GM11168 (cell line): ENCODE measurements around the gene RPS6KA6.
"Not testable (repeated sequence)": the region's sequence is repeated elsewhere in the genome, so short reads cannot be mapped to it uniquely, and the experiment has no call there.

Source experiments
- in situ Hi-C: fragments of 300-500 bp; cut with MboI; formaldehyde crosslinking; loops from one replicate; pipeline ENCODE4 v1.12.0; 2022; ENCODE audit warnings: low sequenced_read_pairs; ENCODE audit not compliant: unreplicated experiment

RPS6KA6 gene

GRCh38 chrX:84168095-84168494 is 19.9 kb downstream of the RPS6KA6 start:
- in situ Hi-C loops: no loop called here

- in situ Hi-C loops: no loop called here
Measured at GRCh38 chrX:84165711-84166110, 22.3 kb downstream of the RPS6KA6 start.

GRCh38 chrX:84162401-84162800 is 25.6 kb downstream of the RPS6KA6 start:
- in situ Hi-C loops: no loop called here

DNA sequence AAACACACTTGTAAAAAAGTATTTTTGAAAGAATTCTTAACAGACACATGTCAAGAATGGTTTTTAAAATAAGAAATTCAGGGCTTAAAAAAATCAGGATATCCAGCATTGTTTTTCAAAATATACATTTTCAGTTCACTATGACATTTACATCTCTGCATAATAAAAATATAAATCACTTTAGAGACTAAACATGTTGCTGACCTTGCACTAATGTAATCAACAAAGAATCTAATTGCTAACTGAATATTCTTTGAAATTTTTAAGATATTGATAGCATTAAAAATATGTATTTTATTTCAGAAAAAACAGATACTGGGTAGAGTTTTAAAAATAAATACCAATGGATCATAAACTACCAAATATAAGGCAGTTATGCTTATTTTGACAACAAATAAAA is 26.4 kb downstream of the RPS6KA6 start:
- in situ Hi-C loops: no loop called here

- in situ Hi-C loops: no loop called here
Measured at GRCh38 chrX:84160736-84161135, 27.3 kb downstream of the RPS6KA6 start.

- in situ Hi-C loops: no loop called here
Measured at GRCh38 chrX:84156821-84157220, 31.2 kb downstream of the RPS6KA6 start.

- in situ Hi-C loops: no loop called here
Measured at GRCh38 chrX:84155938-84156337, 32.1 kb downstream of the RPS6KA6 start.

GRCh38 chrX:84153538-84153937 is 34.5 kb downstream of the RPS6KA6 start:
- in situ Hi-C loops: no loop called here

- in situ Hi-C loops: no loop called here
Measured at GRCh38 chrX:84144991-84145390, 43.0 kb downstream of the RPS6KA6 start.

DNA sequence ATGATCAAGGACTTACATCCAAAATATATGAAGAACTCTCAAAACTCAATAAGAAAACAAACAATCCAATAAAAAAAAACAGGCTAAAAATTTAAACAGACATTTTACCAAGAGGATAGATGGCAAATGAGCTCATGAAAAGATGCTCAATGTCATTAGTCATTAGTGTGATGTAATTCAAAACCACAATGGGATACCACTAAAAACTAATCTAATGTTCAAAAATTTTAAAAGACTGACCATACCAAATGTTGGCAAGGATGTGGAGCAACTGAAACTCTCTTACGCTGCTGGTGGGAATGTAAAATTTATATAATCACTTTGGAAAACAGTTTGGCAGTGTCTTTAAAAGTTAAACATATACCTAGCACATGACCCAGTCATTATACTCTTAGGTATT is 43.7 kb downstream of the RPS6KA6 start:
- in situ Hi-C loops: no loop called here

GRCh38 chrX:84133023-84133422 is 55.0 kb downstream of the RPS6KA6 start:
- in situ Hi-C loops: no loop called here

- in situ Hi-C loops: no loop called here
Measured at GRCh38 chrX:84123585-84123984, 64.4 kb downstream of the RPS6KA6 start.

GRCh38 chrX:84118769-84119168 is 69.2 kb downstream of the RPS6KA6 start:
- in situ Hi-C loops: no loop called here

DNA sequence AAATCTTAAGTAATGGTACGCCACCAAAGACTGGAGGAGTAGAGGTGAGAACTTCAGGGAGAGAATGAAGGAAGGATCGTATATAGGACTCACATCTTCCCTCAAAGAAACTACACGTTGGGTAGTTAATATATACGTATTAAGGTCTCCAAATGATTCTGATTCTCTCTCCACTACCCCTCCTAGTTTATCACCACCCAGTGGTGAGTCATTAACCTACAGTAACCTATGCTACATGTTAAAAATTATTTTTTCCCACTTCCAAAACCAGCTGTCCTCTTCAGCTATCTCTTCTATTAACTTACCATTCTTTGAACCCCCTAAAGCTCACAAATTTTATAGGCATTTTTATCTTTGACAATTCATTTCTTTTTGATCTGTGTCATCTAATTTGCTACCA is 69.7 kb downstream of the RPS6KA6 start:
- in situ Hi-C loops: no loop called here

DNA sequence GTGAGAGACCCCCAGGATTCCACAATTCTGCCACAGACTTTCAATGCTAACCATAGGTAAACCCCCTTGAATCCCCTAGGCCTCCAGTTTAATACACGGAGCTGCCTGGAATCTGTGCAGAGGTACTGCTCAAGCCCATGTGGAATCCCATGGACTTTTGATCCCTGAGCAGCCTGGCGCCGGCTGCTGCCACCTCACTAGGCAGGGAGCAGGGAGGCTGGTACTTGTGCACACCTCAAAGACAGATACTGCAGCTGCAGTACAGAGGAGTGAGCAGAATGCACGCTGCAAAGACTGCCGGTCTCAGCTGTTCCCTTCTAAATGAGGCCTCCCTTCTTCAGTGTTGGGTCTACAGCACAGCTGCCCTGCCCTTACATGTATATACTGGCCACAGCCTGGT is 79.4 kb downstream of the RPS6KA6 start:
- in situ Hi-C loops: no loop called here

- in situ Hi-C loops: no loop called here
Measured at GRCh38 chrX:84099120-84099519, 88.9 kb downstream of the RPS6KA6 start.

- in situ Hi-C loops: not testable (repeated sequence)
Measured at GRCh38 chrX:84079479-84080197, 108.4 kb downstream of the RPS6KA6 start.

DNA sequence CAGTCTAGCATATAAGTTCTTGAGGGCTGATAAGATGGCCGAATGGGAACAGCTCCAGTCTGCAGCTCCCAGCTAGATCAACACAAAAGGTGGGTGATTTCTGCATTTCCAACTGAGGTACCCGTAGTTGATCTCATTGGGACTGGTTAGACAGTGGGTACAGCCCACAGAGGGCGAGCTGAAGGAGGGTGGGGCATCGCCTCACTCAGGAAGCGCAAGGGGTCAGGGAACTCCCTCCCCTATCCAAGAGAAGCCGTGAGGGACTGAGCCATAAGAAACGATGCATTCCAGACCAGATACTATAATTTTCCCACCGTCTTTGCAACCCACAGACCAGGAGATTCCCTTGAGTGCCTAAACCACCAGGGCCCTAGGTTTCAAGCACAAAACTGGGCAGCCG is 109.0 kb downstream of the RPS6KA6 start:
- in situ Hi-C loops: no loop called here

- in situ Hi-C loops: no loop called here
Measured at GRCh38 chrX:84064814-84065213, 123.2 kb downstream of the RPS6KA6 start.

DNA sequence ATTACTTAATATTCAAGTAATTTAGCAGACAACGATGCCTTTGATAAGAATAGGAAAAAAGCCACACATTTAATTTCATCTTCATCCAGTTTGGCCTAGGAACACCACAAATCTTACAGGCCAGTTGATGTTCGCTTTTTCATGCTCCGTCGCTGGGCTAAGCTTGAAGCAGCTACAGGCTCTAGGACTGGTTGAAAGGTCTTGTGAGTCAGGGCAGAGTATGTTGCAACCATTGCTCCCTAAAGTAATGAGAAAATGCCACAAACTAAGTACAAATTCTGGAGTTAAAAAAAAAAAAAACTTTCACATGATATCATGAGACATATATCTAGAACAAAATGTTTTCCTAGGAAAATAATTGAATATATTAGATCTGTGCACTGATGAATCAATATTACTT is 123.8 kb downstream of the RPS6KA6 start:
- in situ Hi-C loops: no loop called here

DNA sequence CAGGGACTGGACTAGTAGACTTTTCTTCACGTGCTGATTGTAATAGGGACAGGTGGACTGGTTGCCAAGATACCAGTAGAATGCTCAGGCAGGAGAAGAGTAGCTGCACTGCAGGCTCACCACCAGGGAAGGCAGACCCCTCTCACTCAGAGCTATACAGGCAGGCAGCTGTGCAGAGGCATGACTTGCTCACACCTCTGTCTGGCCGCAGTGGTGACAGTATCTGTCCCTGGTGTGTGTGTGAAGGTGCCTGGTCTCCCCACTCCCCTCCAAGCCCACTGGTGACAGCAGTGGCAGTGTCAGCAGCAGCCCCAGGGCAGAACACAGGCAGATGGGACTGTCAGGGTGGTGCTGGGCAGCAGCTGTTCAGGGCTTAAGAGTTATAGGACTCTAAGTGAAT is 140.7 kb downstream of the RPS6KA6 start:
- in situ Hi-C loops: no loop called here

GRCh38 chrX:84046403-84046984 is 141.5 kb downstream of the RPS6KA6 start:
- in situ Hi-C loops: no loop called here
